HepG2 (cell line): ENCODE results near the gene OR8S1. TPM values are rescaled to one million over a fixed set of nuclear protein-coding genes. Genes with fewer than 3 reads are reported as not detected.

Experiments used
- ATAC-seq: fragments of 200-7000 bp; cut with Tn5 transposase; 3 replicates; pipeline ENCODE4 v1.9.1; 2020; ENCODE audit warnings: mild to moderate bottlenecking, moderate library complexity
- BruUV-seq: library from RNA; stranded (reverse); fragments of 400-500 nt; replicated peaks from 2 replicates; lab custom pipeline; 2021; lab: Mats Ljungman, UMichigan
- CTCF ChIA-PET: fragments of 300-600 bp; formaldehyde crosslinking; extraction: SDS; loops from one replicate; lab custom pipeline; 2021; ENCODE audit warnings: low total read pairs, inconsistent platforms, low intra/inter-chr PET ratio; lab: Yijun Ruan, JAX
- POLR2A ChIA-PET: fragments of 350-600 bp; sonication (Branson Sonifier 250); formaldehyde crosslinking; loops from one replicate; lab custom pipeline; 2020; ENCODE audit warnings: antibody characterized with exemption, inconsistent platforms; lab: Yijun Ruan, JAX
- DNase-seq: peaks from one replicate; pipeline ENCODE4 v3.0.0-alpha.2; 2015; ENCODE audit warnings: low spot score
- FAIRE-seq: peaks from 3 replicates; lab custom pipeline; 2011; peaks lifted over from hg19 to GRCh38; lab: Jason Lieb, UNC
- H2AFZ ChIP-seq: one replicate; pipeline ENCODE4 v1.6.1; 2011; ENCODE audit warnings: low read length, inconsistent platforms
- H3K27ac ChIP-seq: fragments of 300-600 bp; 3 replicates; pipeline ENCODE4 v1.8.0; 2011; ENCODE audit warnings: mixed run types, mild to moderate bottlenecking, mixed read lengths, low read length, inconsistent platforms; ENCODE audit not compliant: insufficient read depth; ENCODE audit errors: extremely low read length
- H3K27me3 ChIP-seq, 2 experiments: fragments of 200-600 bp in 1 of 2; 2 replicates in 1 of 2; 3 replicates in 1 of 2; pipeline versions ENCODE4 v1.6.0 to v1.8.0; 2011; ENCODE audit warnings: low read length in 2 of 2, mild to moderate bottlenecking in 2 of 2, moderate library complexity in 2 of 2, inconsistent platforms in 1 of 2; ENCODE audit not compliant: insufficient read depth in 2 of 2, control insufficient read depth in 1 of 2
- H3K36me3 ChIP-seq, 2 experiments: fragments of 200-600 bp in 1 of 2; replicated peaks in 1 of 2; 2 replicates in 1 of 2; 3 replicates in 1 of 2; pipeline versions ENCODE4 v1.5.1 to v1.8.0; 2011; ENCODE audit warnings: low read length in 2 of 2, inconsistent platforms in 1 of 2; ENCODE audit not compliant: insufficient read depth in 2 of 2, control insufficient read depth in 1 of 2
- H3K4me1 ChIP-seq: 2 replicates; pipeline ENCODE4 v1.5.1; 2012; ENCODE audit warnings: low read length, inconsistent platforms; ENCODE audit not compliant: insufficient read depth
- H3K4me2 ChIP-seq: 2 replicates; pipeline ENCODE4 v1.6.0; 2011; ENCODE audit warnings: low read depth, low read length, inconsistent platforms
- H3K4me3 ChIP-seq, 3 experiments: fragments of 200-600 bp in 1 of 3; sonication (generic), shearing (Covaris generic) in 1 of 3; replicated peaks in 1 of 3; 2 replicates each; pipeline ENCODE4 v1.5.1; 2011 to 2016; ENCODE audit warnings: low read length in 3 of 3, inconsistent platforms in 2 of 3, low read depth in 2 of 3, mild to moderate bottlenecking in 2 of 3, control low read depth in 1 of 3, mixed read lengths in 1 of 3; ENCODE audit not compliant: insufficient read depth in 1 of 3
- H3K79me2 ChIP-seq: one replicate; pipeline ENCODE4 v1.6.1; 2011; ENCODE audit warnings: low read length, inconsistent platforms; ENCODE audit not compliant: insufficient read depth
- H3K9ac ChIP-seq: 2 replicates; pipeline ENCODE4 v1.6.0; 2011; ENCODE audit warnings: mild to moderate bottlenecking, low read depth, low read length, inconsistent platforms; ENCODE audit not compliant: insufficient read depth
- H3K9me3 ChIP-seq: 2 replicates; pipeline ENCODE4 v1.5.1; 2012; ENCODE audit warnings: mild to moderate bottlenecking, low read length
- H4K20me1 ChIP-seq: 2 replicates; pipeline ENCODE4 v1.6.0; 2011; ENCODE audit warnings: inconsistent platforms, mild to moderate bottlenecking, low read length, moderate library complexity; ENCODE audit not compliant: insufficient read depth
- CHD2 ChIP-seq: IDR thresholded peaks from 2 replicates; pipeline ENCODE4 v1.6.1; 2011; ENCODE audit warnings: low read depth, low read length, improper control_type of control experiment
- MED1 ChIP-seq: sonication (generic); formaldehyde crosslinking; IDR thresholded peaks from 2 replicates; pipeline ENCODE4 v1.4.0; 2020; ENCODE audit warnings: missing genetic modification reagents
- PATZ1 ChIP-seq: sonication (generic); formaldehyde crosslinking; IDR thresholded peaks from 2 replicates; pipeline ENCODE4 v1.4.0; 2020; ENCODE audit warnings: missing genetic modification reagents
- ZBTB44 ChIP-seq: sonication (generic); formaldehyde crosslinking; IDR thresholded peaks from 2 replicates; pipeline ENCODE4 v1.4.0; 2020; ENCODE audit warnings: missing genetic modification reagents
- ZNF432 ChIP-seq: sonication (generic); formaldehyde crosslinking; IDR thresholded peaks from 2 replicates; pipeline ENCODE4 v1.5.0; 2020; ENCODE audit warnings: missing genetic modification reagents, mild to moderate bottlenecking, borderline replicate concordance
- ZNF512 ChIP-seq: sonication (generic); formaldehyde crosslinking; IDR thresholded peaks from 2 replicates; pipeline ENCODE4 v1.4.0; 2020; ENCODE audit warnings: mild to moderate bottlenecking, missing genetic modification reagents
- ZNF850 ChIP-seq: sonication (generic); formaldehyde crosslinking; conservative IDR thresholded peaks from 2 replicates; pipeline ENCODE4 v1.9.0; 2021; ENCODE audit warnings: mild to moderate bottlenecking, missing genetic modification reagents
- ZNF879 ChIP-seq: sonication (generic); formaldehyde crosslinking; IDR thresholded peaks from 2 replicates; pipeline ENCODE4 v1.8.1; 2023; ENCODE audit warnings: missing genetic modification reagents
- in situ Hi-C: cut with HindIII; loops from 2 replicates; pipeline ENCODE4 v1.10.0; 2017; ENCODE audit warnings: low pct_unique_long_range_greater_than_20kb; ENCODE audit not compliant: extremely low pct_ligation_motif_present
- intact Hi-C: fragments of 100-400 bp; cut with micrococcal nuclease; formaldehyde crosslinking; loops from one replicate; pipeline ENCODE4 v1.10.0; 2022; ENCODE audit not compliant: unreplicated experiment
- polyA plus RNA-seq, 8 experiments: library from polyadenylated mRNA; depleted of rRNA in 3 of 8; stranded (reverse) in 7 of 8; unstranded in 1 of 8; fragments of >200 nt; fragmentation: Illumina TruSeq in 4 of 8; extraction: Trizol in 4 of 8; gene quantifications; 2 replicates each; pipeline versions ENCODE4 v1.2.1 to v1.2.3, GENCODE V29; 2011 to 2016; ENCODE audit warnings: low read depth in 4 of 8, missing spikeins in 1 of 8, mixed read lengths in 1 of 8; ENCODE audit not compliant: insufficient read depth in 1 of 8
- total RNA-seq, 5 experiments: library from RNA; depleted of rRNA; stranded (reverse); fragments of >200 nt; fragmentation: Illumina TruSeq; extraction: Trizol; gene quantifications; 2 replicates each; pipeline ENCODE4 v1.2.3, GENCODE V29; 2016; ENCODE audit warnings: low read depth in 1 of 5

OR8S1 gene
- total and polyA plus RNA-seq, 2 of the 13 experiments (the other 11 are each of a cell fraction or from before 2014, with no cell fraction given): not detected

- ATAC-seq: no peak
- in situ Hi-C loops (no loop called here), intact Hi-C loops (no loop called here)
- TF ChIP-seq PATZ1 (no peak), MED1 (CRISPR knock-in tag) (no peak), ZNF512 (no peak), ZNF879 (CRISPR knock-in tag) (no peak), ZNF432 (CRISPR knock-in tag) (no peak), ZNF850 (CRISPR knock-in tag) (no peak), CHD2 (no peak), ZBTB44 (no peak)
- CTCF ChIA-PET: no interaction called here
- Histone ChIP-seq H2AFZ (no peak overlapping the region), H3K4me3 (no peak overlapping the region), H3K4me1 (no peaks in the 10 kb centered on the region), H3K36me3 (no peaks in the 10 kb centered on the region), H3K27ac (no peak overlapping the region), H3K27me3 (peaks cover 4 to 15% of the 10 kb centered on the region in 2 experiments; a peak in 3 of 5 replicates), H4K20me1 (no peaks in the 10 kb centered on the region), H3K4me2 (no peak overlapping the region), H3K9me3 (no peaks in the 10 kb centered on the region), H3K79me2 (no peaks in the 10 kb centered on the region), H3K9ac (no peak overlapping the region)
- POLR2A ChIA-PET: no interaction called here
- BruUV-seq: no TSS peak
- no peak for DNase-seq
- no peak for FAIRE-seq
Measured at GRCh38 chr12:48532601-48533000, 7.2 kb downstream of the OR8S1 start.
